ENCODE results near the gene CHAF1B. TPM values are rescaled to one million over a fixed set of nuclear protein-coding genes. Genes with fewer than 3 reads are reported as not detected.

The CHAF1B gene
- total and polyA plus RNA-seq, 2 experiments from 2014 or later, result 3.0 to 5.2 TPM

- Histone ChIP-seq H2AFZ (no peak overlapping the region), H3K9me2 (ENCODE audit: insufficient read depth) (no peaks in the 10 kb centered on the region), H3K9ac (no peak overlapping the region), H4K20me1 (ENCODE audit: insufficient read depth) (no peaks in the 10 kb centered on the region), H3K36me3 (ENCODE audit: low read depth) (no peaks in the 10 kb centered on the region), H3K4me2 (ENCODE audit: unreplicated experiment) (no peak overlapping the region), H3K27ac (no peak overlapping the region), H3K27me3 (replicated peaks; ENCODE audit: insufficient read depth) (no peaks in the 10 kb centered on the region), H3K4me1 (ENCODE audit: insufficient read depth) (no peaks in the 10 kb centered on the region), H3K79me2 (ENCODE audit: insufficient read depth) (no peaks in the 10 kb centered on the region), H3K9me3 (ENCODE audit: low read depth) (no peaks in the 10 kb centered on the region), H3K4me3 (no peak overlapping the region), H3F3A (ENCODE audit: insufficient read depth) (no peaks in the 10 kb centered on the region)
- DNase-seq, result no peak
- WGBS, 2 experiments (ENCODE audit: low coverage in 1 of 2, low lambda C conversion rate in 2 of 2, missing lambda C conversion rate in 2 of 2), result 83 to 84% methylated on average over 6 of the region's 6 CpGs
- TF ChIP-seq EZH2phosphoT487 (IDR thresholded peaks at IDR 0.05; ENCODE audit: insufficient read depth, low read depth), result no peak
- TF ChIP-seq EZH2 (IDR thresholded peaks at IDR 0.05; ENCODE audit: insufficient read depth, poor library complexity, severe bottlenecking), result no peak
- in situ Hi-C loops (cut with MboI), result no loop called here
Measured at GRCh38 chr21:36459098-36459497, 73.9 kb downstream of the CHAF1B start.

- no peak for TF ChIP-seq EZH2 (IDR thresholded peaks at IDR 0.05; ENCODE audit: insufficient read depth, poor library complexity, severe bottlenecking)
- TF ChIP-seq EZH2phosphoT487 (IDR thresholded peaks at IDR 0.05; ENCODE audit: insufficient read depth, low read depth), result no peak
- H3K36me3 ChIP-seq (ENCODE audit: low read depth), result no peaks in the 10 kb centered on the region
- no peaks in the 10 kb centered on the region for H4K20me1 ChIP-seq (ENCODE audit: insufficient read depth)
- in situ Hi-C loops (cut with MboI), result no loop called here
- no peak overlapping the region for H3K9ac ChIP-seq
- H3K9me3 ChIP-seq (ENCODE audit: low read depth), result no peaks in the 10 kb centered on the region
- no peaks in the 10 kb centered on the region for H3K79me2 ChIP-seq (ENCODE audit: insufficient read depth)
- H2AFZ ChIP-seq, result no peak overlapping the region
- no peaks in the 10 kb centered on the region for H3F3A ChIP-seq (ENCODE audit: insufficient read depth)
- no peak overlapping the region for H3K4me3 ChIP-seq
- no peaks in the 10 kb centered on the region for H3K27me3 ChIP-seq (replicated peaks; ENCODE audit: insufficient read depth)
- H3K4me2 ChIP-seq (ENCODE audit: unreplicated experiment), result no peak overlapping the region
- no peaks in the 10 kb centered on the region for H3K9me2 ChIP-seq (ENCODE audit: insufficient read depth)
- 91 to 94% methylated on average over 16 of the region's 16 CpGs for WGBS, 2 experiments (ENCODE audit: low coverage in 1 of 2, low lambda C conversion rate in 2 of 2, missing lambda C conversion rate in 2 of 2)
- DNase-seq, result no peak
- no peak overlapping the region for H3K27ac ChIP-seq
- no peaks in the 10 kb centered on the region for H3K4me1 ChIP-seq (ENCODE audit: insufficient read depth)
Measured at GRCh38 chr21:36460866-36461265, 75.7 kb downstream of the CHAF1B start.

GRCh38 chr21:36461277-36461917, 76.2 kb downstream of the CHAF1B start:
- Histone ChIP-seq H3K9ac (no peak overlapping the region), H4K20me1 (ENCODE audit: insufficient read depth) (no peaks in the 10 kb centered on the region), H3K4me2 (ENCODE audit: unreplicated experiment) (no peak overlapping the region), H3F3A (ENCODE audit: insufficient read depth) (no peaks in the 10 kb centered on the region), H3K9me3 (ENCODE audit: low read depth) (no peaks in the 10 kb centered on the region), H2AFZ (no peak overlapping the region), H3K4me3 (no peak overlapping the region), H3K27me3 (replicated peaks; ENCODE audit: insufficient read depth) (no peaks in the 10 kb centered on the region), H3K9me2 (ENCODE audit: insufficient read depth) (no peaks in the 10 kb centered on the region), H3K79me2 (ENCODE audit: insufficient read depth) (no peaks in the 10 kb centered on the region), H3K36me3 (ENCODE audit: low read depth) (no peaks in the 10 kb centered on the region), H3K4me1 (ENCODE audit: insufficient read depth) (no peaks in the 10 kb centered on the region), H3K27ac (no peak overlapping the region)
- no peak for TF ChIP-seq EZH2phosphoT487 (IDR thresholded peaks at IDR 0.05; ENCODE audit: insufficient read depth, low read depth)
- no peak for TF ChIP-seq EZH2 (IDR thresholded peaks at IDR 0.05; ENCODE audit: insufficient read depth, poor library complexity, severe bottlenecking)
- WGBS, 2 experiments (ENCODE audit: low coverage in 1 of 2, low lambda C conversion rate in 2 of 2, missing lambda C conversion rate in 2 of 2), result 90 to 93% methylated on average over 28 to 32 of the region's 34 CpGs
- in situ Hi-C loops (cut with MboI), result no loop called here
- DNase-seq, result no peak

- no peak overlapping the region for H3K9ac ChIP-seq
- H2AFZ ChIP-seq, result no peak overlapping the region
- DNase-seq, result no peak
- H3K27ac ChIP-seq, result no peak overlapping the region
- H3K27me3 ChIP-seq (replicated peaks; ENCODE audit: insufficient read depth), result no peaks in the 10 kb centered on the region
- no peaks in the 10 kb centered on the region for H3K79me2 ChIP-seq (ENCODE audit: insufficient read depth)
- H3K4me1 ChIP-seq (ENCODE audit: insufficient read depth), result no peaks in the 10 kb centered on the region
- H3K36me3 ChIP-seq (ENCODE audit: low read depth), result no peaks in the 10 kb centered on the region
- no peaks in the 10 kb centered on the region for H3F3A ChIP-seq (ENCODE audit: insufficient read depth)
- in situ Hi-C loops (cut with MboI), result no loop called here
- no peak overlapping the region for H3K4me2 ChIP-seq (ENCODE audit: unreplicated experiment)
- TF ChIP-seq EZH2phosphoT487 (IDR thresholded peaks at IDR 0.05; ENCODE audit: insufficient read depth, low read depth), result no peak
- no peak for TF ChIP-seq EZH2 (IDR thresholded peaks at IDR 0.05; ENCODE audit: insufficient read depth, poor library complexity, severe bottlenecking)
- no peaks in the 10 kb centered on the region for H3K9me2 ChIP-seq (ENCODE audit: insufficient read depth)
- no peaks in the 10 kb centered on the region for H3K9me3 ChIP-seq (ENCODE audit: low read depth)
- WGBS, 2 experiments (ENCODE audit: low coverage in 1 of 2, low lambda C conversion rate in 2 of 2, missing lambda C conversion rate in 2 of 2), result 73 to 74% methylated on average over 14 of the region's 14 CpGs
- H4K20me1 ChIP-seq (ENCODE audit: insufficient read depth), result no peaks in the 10 kb centered on the region
- no peak overlapping the region for H3K4me3 ChIP-seq
Measured at GRCh38 chr21:36461918-36462486, 76.8 kb downstream of the CHAF1B start.

Data from GM23248 (cell line).